Mesendoderm (in vitro differentiated cells): ENCODE results near the gene ACOT11.
"Not testable (repeated sequence)": the region's sequence is repeated elsewhere in the genome, so short reads cannot be mapped to it uniquely, and the experiment has no call there.

ENCODE experiments used
- DNase-seq: peaks from one replicate; pipeline ENCODE4 v3.0.0; 2013
- H2AK5ac ChIP-seq: 2 replicates; pipeline ENCODE4 v1.6.1; 2013; ENCODE audit warnings: low read length, inconsistent platforms
- H2BK120ac ChIP-seq: 2 replicates; pipeline ENCODE4 v1.6.1; 2013; ENCODE audit warnings: low read depth, mild to moderate bottlenecking, low read length, moderate library complexity, mixed read lengths
- H2BK15ac ChIP-seq: replicated peaks from 2 replicates; pipeline ENCODE4 v1.6.1; 2013; ENCODE audit warnings: low read depth, mild to moderate bottlenecking, moderate library complexity
- H2BK5ac ChIP-seq: 2 replicates; pipeline ENCODE4 v1.6.1; 2013; ENCODE audit warnings: low read length, inconsistent platforms
- H3K18ac ChIP-seq: 2 replicates; pipeline ENCODE4 v1.6.1; 2013; ENCODE audit warnings: mild to moderate bottlenecking, low read length, mixed read lengths
- H3K23ac ChIP-seq: one replicate; pipeline ENCODE4 v1.6.1; 2013; ENCODE audit warnings: low read length
- H3K27ac ChIP-seq: 2 replicates; pipeline ENCODE4 v1.5.1; 2013; ENCODE audit warnings: low read depth, mild to moderate bottlenecking, inconsistent platforms, low read length, moderate library complexity
- H3K27me3 ChIP-seq: 2 replicates; pipeline ENCODE4 v1.6.1; 2013; ENCODE audit warnings: low read length, control low read depth, mild to moderate bottlenecking, inconsistent platforms; ENCODE audit not compliant: insufficient read depth, poor library complexity
- H3K36me3 ChIP-seq: 2 replicates; pipeline ENCODE4 v1.6.1; 2013; ENCODE audit warnings: low read length, inconsistent platforms; ENCODE audit not compliant: control insufficient read depth, insufficient read depth
- H3K4ac ChIP-seq: one replicate; pipeline ENCODE4 v1.6.1; 2013; ENCODE audit warnings: low read depth, mild to moderate bottlenecking, low read length, moderate library complexity
- H3K4me1 ChIP-seq: 2 replicates; pipeline ENCODE4 v1.6.1; 2013; ENCODE audit warnings: low read depth, low read length, inconsistent platforms; ENCODE audit not compliant: control insufficient read depth
- H3K4me2 ChIP-seq: 2 replicates; pipeline ENCODE4 v1.6.1; 2013; ENCODE audit warnings: low read length
- H3K4me3 ChIP-seq: 2 replicates; pipeline ENCODE4 v1.5.1; 2013; ENCODE audit warnings: mild to moderate bottlenecking, low read length
- H3K56ac ChIP-seq: one replicate; pipeline ENCODE4 v1.6.1; 2013; ENCODE audit warnings: low read length
- H3K79me1 ChIP-seq: 2 replicates; pipeline ENCODE4 v1.6.1; 2013; ENCODE audit warnings: low read length, inconsistent platforms
- H3K79me2 ChIP-seq: 2 replicates; pipeline ENCODE4 v1.6.1; 2013; ENCODE audit warnings: mild to moderate bottlenecking, low read length; ENCODE audit not compliant: control insufficient read depth, insufficient read depth
- H3K9ac ChIP-seq: 2 replicates; pipeline ENCODE4 v1.6.1; 2013; ENCODE audit warnings: low read length, inconsistent platforms
- H4K5ac ChIP-seq: one replicate; pipeline ENCODE4 v1.6.1; 2013; ENCODE audit warnings: low read length
- H4K8ac ChIP-seq: one replicate; pipeline ENCODE4 v1.6.1; 2013; ENCODE audit warnings: low read depth, mild to moderate bottlenecking, control low read depth, low read length, moderate library complexity
- WGBS: extraction: QIAGEN DNeasy Blood & Tissue Kit; methylation state at CpG from one replicate; pipeline ENCODE4 v1.1.7; 2013; ENCODE audit warnings: low lambda C conversion rate, missing lambda C conversion rate; ENCODE audit not compliant: insufficient coverage; ENCODE audit errors: extremely low coverage; 5-methylcytosine and 5-hydroxymethylcytosine counted together

Gene ACOT11

GRCh38 chr1:54520631-54521321 lies 27.3 kb upstream of the ACOT11 start:
- H2BK5ac ChIP-seq: no peak overlapping the region
- H2BK120ac ChIP-seq: no peak overlapping the region
- H3K18ac ChIP-seq: no peak overlapping the region
- H3K56ac ChIP-seq: no peak overlapping the region
- H3K36me3 ChIP-seq: no peaks in the 10 kb centered on the region
- no peak overlapping the region for H3K27ac ChIP-seq
- H3K4me2 ChIP-seq: no peak overlapping the region
- H3K4me3 ChIP-seq: no peak overlapping the region
- no peak overlapping the region for H3K4ac ChIP-seq
- no peak overlapping the region for H3K23ac ChIP-seq
- no peak for DNase-seq
- no peak overlapping the region for H3K9ac ChIP-seq
- H3K79me1 ChIP-seq: no peaks in the 10 kb centered on the region
- H2AK5ac ChIP-seq: no peak overlapping the region
- H4K5ac ChIP-seq: no peak overlapping the region
- no peaks in the 10 kb centered on the region for H3K4me1 ChIP-seq
- no peak overlapping the region for H2BK15ac ChIP-seq
- no peaks in the 10 kb centered on the region for H3K79me2 ChIP-seq
- no peaks in the 10 kb centered on the region for H3K27me3 ChIP-seq
- no CpG with 5 or more reads among the region's 9 CpGs for WGBS
- H4K8ac ChIP-seq: no peak overlapping the region

GRCh38 chr1:54526565-54526964 lies 21.5 kb upstream of the ACOT11 start:
- not testable (repeated sequence) for H3K23ac ChIP-seq, H2BK15ac ChIP-seq, H3K27ac ChIP-seq, H3K4me1 ChIP-seq, H3K56ac ChIP-seq, H3K9ac ChIP-seq, H4K5ac ChIP-seq, H2AK5ac ChIP-seq, H3K79me1 ChIP-seq, H3K4ac ChIP-seq, H2BK120ac ChIP-seq, H2BK5ac ChIP-seq, H3K36me3 ChIP-seq, H3K4me3 ChIP-seq, H3K79me2 ChIP-seq, H3K18ac ChIP-seq, H4K8ac ChIP-seq, DNase-seq, H3K27me3 ChIP-seq, H3K4me2 ChIP-seq
- WGBS: no CpG with 5 or more reads among the region's 3 CpGs

- Histone ChIP-seq H2BK5ac (no peak overlapping the region), H3K4ac (no peak overlapping the region), H2BK15ac (no peak overlapping the region), H3K79me2 (no peaks in the 10 kb centered on the region), H3K4me3 (no peak overlapping the region), H3K56ac (no peak overlapping the region), H4K5ac (no peak overlapping the region), H3K27me3 (no peaks in the 10 kb centered on the region), H3K79me1 (no peaks in the 10 kb centered on the region), H3K9ac (no peak overlapping the region), H4K8ac (no peak overlapping the region), H3K23ac (no peak overlapping the region), H3K4me2 (no peak overlapping the region), H3K18ac (no peak overlapping the region), H3K27ac (no peak overlapping the region), H3K36me3 (no peaks in the 10 kb centered on the region), H3K4me1 (no peaks in the 10 kb centered on the region), H2BK120ac (no peak overlapping the region), H2AK5ac (no peak overlapping the region)
- DNase-seq: no peak
- no CpG with 5 or more reads among the region's 1 CpG for WGBS
Observed at GRCh38 chr1:54528613-54529012, 19.4 kb upstream of the ACOT11 start.

GRCh38 chr1:54532033-54532432 lies 16.0 kb upstream of the ACOT11 start:
- Histone ChIP-seq H3K79me1 (no peaks in the 10 kb centered on the region), H2AK5ac (no peak overlapping the region), H3K36me3 (no peaks in the 10 kb centered on the region), H3K4me2 (no peak overlapping the region), H3K9ac (no peak overlapping the region), H4K5ac (no peak overlapping the region), H3K27ac (no peak overlapping the region), H3K4me3 (no peak overlapping the region), H3K18ac (no peak overlapping the region), H2BK5ac (no peak overlapping the region), H2BK15ac (no peak overlapping the region), H3K4ac (no peak overlapping the region), H3K27me3 (no peaks in the 10 kb centered on the region), H3K23ac (no peak overlapping the region), H4K8ac (no peak overlapping the region), H3K79me2 (no peaks in the 10 kb centered on the region), H2BK120ac (no peak overlapping the region), H3K4me1 (no peaks in the 10 kb centered on the region), H3K56ac (no peak overlapping the region)
- DNase-seq: no peak
- no CpG with 5 or more reads among the region's 2 CpGs for WGBS

- H4K5ac ChIP-seq, DNase-seq, H3K36me3 ChIP-seq, H3K23ac ChIP-seq, H3K4me2 ChIP-seq, H2BK15ac ChIP-seq, H3K79me1 ChIP-seq, H3K27me3 ChIP-seq, H3K4me3 ChIP-seq, H3K4me1 ChIP-seq, H3K18ac ChIP-seq, H2AK5ac ChIP-seq, H2BK120ac ChIP-seq, H4K8ac ChIP-seq, H2BK5ac ChIP-seq, H3K9ac ChIP-seq, H3K4ac ChIP-seq, H3K27ac ChIP-seq, H3K79me2 ChIP-seq, H3K56ac ChIP-seq: not testable (repeated sequence)
- WGBS: no CpG with 5 or more reads among the region's 4 CpGs
Observed at GRCh38 chr1:54536656-54537055, 11.4 kb upstream of the ACOT11 start.

- Histone ChIP-seq H3K4me3 (no peak overlapping the region), H2BK5ac (no peak overlapping the region), H4K8ac (no peak overlapping the region), H3K4ac (no peak overlapping the region), H2AK5ac (no peak overlapping the region), H3K79me1 (no peaks in the 10 kb centered on the region), H4K5ac (no peak overlapping the region), H3K36me3 (no peaks in the 10 kb centered on the region), H3K23ac (no peak overlapping the region), H2BK120ac (no peak overlapping the region), H3K18ac (no peak overlapping the region), H3K79me2 (no peaks in the 10 kb centered on the region), H3K4me1 (no peaks in the 10 kb centered on the region), H3K27ac (no peak overlapping the region), H3K27me3 (no peaks in the 10 kb centered on the region), H2BK15ac (no peak overlapping the region), H3K4me2 (no peak overlapping the region), H3K56ac (no peak overlapping the region), H3K9ac (no peak overlapping the region)
- DNase-seq: no peak
- no CpG with 5 or more reads among the region's 4 CpGs for WGBS
Observed at GRCh38 chr1:54537611-54538010, 10.4 kb upstream of the ACOT11 start.
